ENCODE results near the gene LYPD6B. TPM values are rescaled to one million over a fixed set of nuclear protein-coding genes. Genes with fewer than 3 reads are reported as not detected.

Gene LYPD6B
- total RNA-seq, 1 donor from 2014 or later, result 12.5 TPM

- DNase-seq, result no peak
Measured at GRCh38 chr2:149012545-149012944, 26.0 kb upstream of the LYPD6B start.

GRCh38 chr2:149015501-149015900 lies 23.0 kb upstream of the LYPD6B start:
- no peak for DNase-seq

GRCh38 chr2:149015926-149016563 lies 22.5 kb upstream of the LYPD6B start:
- DNase-seq, result no peak

GRCh38 chr2:149017116-149017985 lies 21.1 kb upstream of the LYPD6B start:
- DNase-seq, result peak; percentile 66

- DNase-seq, result no peak
Measured at GRCh38 chr2:149018981-149019380, 19.5 kb upstream of the LYPD6B start.

- DNase-seq, result no peak
Measured at GRCh38 chr2:149019768-149020167, 18.7 kb upstream of the LYPD6B start.

- no peak for DNase-seq
Measured at GRCh38 chr2:149020432-149020851, 18.1 kb upstream of the LYPD6B start.

GRCh38 chr2:149021271-149021719 lies 17.2 kb upstream of the LYPD6B start:
- no peak for DNase-seq

- DNase-seq, result no peak
Measured at GRCh38 chr2:149021761-149022160, 16.7 kb upstream of the LYPD6B start.

GRCh38 chr2:149023091-149023490 lies 15.4 kb upstream of the LYPD6B start:
- DNase-seq, result no peak

GRCh38 chr2:149027590-149028250 lies 10.8 kb upstream of the LYPD6B start:
- no peak for DNase-seq

GRCh38 chr2:149028377-149028776 lies 10.1 kb upstream of the LYPD6B start:
- DNase-seq, result no peak

GRCh38 chr2:149028891-149029290 lies 9.6 kb upstream of the LYPD6B start:
- DNase-seq, result no peak

GRCh38 chr2:149029307-149029965 lies 9.1 kb upstream of the LYPD6B start:
- DNase-seq, result no peak

GRCh38 chr2:149031396-149031795 lies 7.1 kb upstream of the LYPD6B start:
- no peak for DNase-seq

GRCh38 chr2:149033716-149034115 lies 4.8 kb upstream of the LYPD6B start:
- DNase-seq, result no peak

- no peak for DNase-seq
Measured at GRCh38 chr2:149034406-149034805, 4.1 kb upstream of the LYPD6B start.

- DNase-seq, result no peak
Measured at GRCh38 chr2:149036507-149037293, 1.8 kb upstream of the LYPD6B start.

- no peak for DNase-seq
Measured at GRCh38 chr2:149037851-149038250, 648 bp upstream of the LYPD6B start.

- DNase-seq, result no peak
Measured at GRCh38 chr2:149039213-149039724, 770 bp downstream of the LYPD6B start.

GRCh38 chr2:149040451-149040850 lies 2.0 kb downstream of the LYPD6B start:
- no peak for DNase-seq

- no peak for DNase-seq
Measured at GRCh38 chr2:149041482-149041881, 3.0 kb downstream of the LYPD6B start.
